Measurements from ENCODE around the gene KCNC1.

Gene KCNC1

DNA sequence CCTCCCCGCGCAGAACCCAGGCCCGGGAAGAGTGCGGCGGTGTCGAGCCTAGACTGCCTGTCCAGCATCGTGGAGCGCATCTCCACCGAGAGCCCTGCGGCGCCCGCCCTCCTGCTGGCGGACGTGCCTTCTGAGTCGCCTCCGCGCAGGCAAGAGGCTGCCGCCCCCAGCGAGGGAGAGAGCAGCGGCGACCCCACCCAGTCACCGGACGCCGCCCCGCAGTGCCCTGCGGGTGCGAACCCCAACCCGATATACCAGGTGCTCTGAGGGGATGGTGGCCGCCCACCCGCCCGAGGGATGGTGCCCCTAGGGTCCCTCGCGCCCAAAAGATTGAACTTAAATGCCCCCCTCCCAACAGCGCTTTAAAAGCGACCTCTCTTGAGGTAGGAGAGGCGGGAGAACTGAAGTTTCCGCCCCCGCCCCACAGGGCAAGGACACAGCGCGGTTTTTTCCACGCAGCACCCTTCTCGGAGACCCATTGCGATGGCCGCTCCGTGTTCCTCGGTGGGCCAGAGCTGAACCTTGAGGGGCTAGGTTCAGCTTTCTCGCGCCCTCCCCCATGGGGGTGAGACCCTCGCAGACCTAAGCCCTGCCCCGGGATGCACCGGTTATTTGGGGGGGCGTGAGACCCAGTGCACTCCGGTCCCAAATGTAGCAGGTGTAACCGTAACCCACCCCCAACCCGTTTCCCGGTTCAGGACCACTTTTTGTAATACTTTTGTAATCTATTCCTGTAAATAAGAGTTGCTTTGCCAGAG lies 13.2 kb upstream of the KCNC1 start:
- TF ChIP-seq REST (IDR thresholded peaks at IDR 0.05; ENCODE audit: insufficient read depth in 1 of 2, low read depth in 2 of 2, low read length in 2 of 2) (no peak), SIN3A (IDR thresholded peaks at IDR 0.05; ENCODE audit: borderline replicate concordance, insufficient read depth, low read length) (no peak), TAF1 (IDR thresholded peaks at IDR 0.05; ENCODE audit: borderline replicate concordance, insufficient read depth, low read length) (no peak), FOXP2 (optimal IDR thresholded peaks at IDR 0.05; ENCODE audit: borderline replicate concordance, extremely low read depth, extremely low read length, insufficient read depth) (no peak), POLR2AphosphoS5 (IDR thresholded peaks at IDR 0.05; ENCODE audit: low read depth, low read length) (no peak)

DNA sequence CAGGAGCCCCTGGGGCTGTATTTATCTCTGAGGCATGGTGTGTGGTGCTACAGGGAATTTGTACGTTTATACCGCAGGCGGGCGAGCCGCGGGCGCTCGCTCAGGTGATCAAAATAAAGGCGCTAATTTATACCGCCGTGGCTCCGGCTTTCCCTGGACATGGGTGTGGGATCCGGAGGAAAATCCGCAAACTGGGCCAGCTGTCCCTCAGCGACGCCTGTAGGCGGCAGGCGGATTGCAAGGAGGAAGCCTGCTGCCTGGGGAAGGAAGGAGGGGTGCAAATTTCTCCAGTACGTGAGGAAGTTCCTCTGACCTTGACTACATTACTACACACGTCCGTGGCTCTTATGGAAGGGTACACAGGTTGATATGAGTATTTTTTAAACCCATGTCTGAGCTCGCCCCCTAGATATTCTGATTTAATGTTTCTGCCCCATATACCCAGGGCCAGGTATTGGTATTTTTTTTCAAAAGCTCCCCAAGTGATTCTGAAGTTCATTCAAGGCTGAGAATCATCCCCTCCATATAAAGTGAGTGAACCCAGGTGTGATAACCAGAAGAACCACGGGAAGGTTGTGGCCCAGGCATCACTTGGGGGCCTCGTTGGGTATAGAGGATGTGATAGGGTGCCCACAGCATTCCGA lies 12.5 kb upstream of the KCNC1 start:
- TF ChIP-seq SIN3A (IDR thresholded peaks at IDR 0.05; ENCODE audit: borderline replicate concordance, insufficient read depth, low read length) (no peak), REST (IDR thresholded peaks at IDR 0.05; ENCODE audit: insufficient read depth in 1 of 2, low read depth in 2 of 2, low read length in 2 of 2) (no peak), POLR2AphosphoS5 (IDR thresholded peaks at IDR 0.05; ENCODE audit: low read depth, low read length) (no peak), FOXP2 (optimal IDR thresholded peaks at IDR 0.05; ENCODE audit: borderline replicate concordance, extremely low read depth, extremely low read length, insufficient read depth) (no peak), TAF1 (IDR thresholded peaks at IDR 0.05; ENCODE audit: borderline replicate concordance, insufficient read depth, low read length) (no peak)

GRCh38 chr11:17724020-17724908 lies 10.3 kb upstream of the KCNC1 start:
- no peak for TF ChIP-seq REST (IDR thresholded peaks at IDR 0.05; ENCODE audit: insufficient read depth in 1 of 2, low read depth in 2 of 2, low read length in 2 of 2)

DNA sequence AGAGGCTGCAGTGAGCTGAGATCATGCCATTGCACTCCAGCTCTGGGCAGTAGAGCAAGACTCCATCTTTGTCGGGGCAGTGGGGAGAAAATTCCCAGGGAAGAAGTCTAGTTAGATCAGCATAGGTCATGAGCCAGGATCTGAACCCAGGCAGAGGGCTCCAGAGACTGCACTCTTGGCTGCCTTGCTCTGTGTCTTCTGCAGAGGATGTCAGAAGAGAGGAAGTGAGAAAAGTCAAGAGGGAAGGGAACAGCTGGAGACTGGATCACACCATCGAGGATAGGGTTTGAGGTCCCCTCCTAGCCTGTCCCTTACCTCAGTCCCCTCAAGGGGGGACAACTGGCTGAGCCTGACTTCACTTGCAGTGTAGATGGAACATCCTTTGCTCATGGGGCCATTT lies 9.4 kb upstream of the KCNC1 start:
- TF ChIP-seq REST (IDR thresholded peaks at IDR 0.05; ENCODE audit: insufficient read depth in 1 of 2, low read depth in 2 of 2, low read length in 2 of 2) (no peak), TAF1 (IDR thresholded peaks at IDR 0.05; ENCODE audit: borderline replicate concordance, insufficient read depth, low read length) (no peak), POLR2AphosphoS5 (IDR thresholded peaks at IDR 0.05; ENCODE audit: low read depth, low read length) (no peak), SIN3A (IDR thresholded peaks at IDR 0.05; ENCODE audit: borderline replicate concordance, insufficient read depth, low read length) (no peak), FOXP2 (optimal IDR thresholded peaks at IDR 0.05; ENCODE audit: borderline replicate concordance, extremely low read depth, extremely low read length, insufficient read depth) (no peak)
